ENCODE measurements around the gene RECK.
"Not testable (repeated sequence)": the region's sequence is repeated elsewhere in the genome, so short reads cannot be mapped to it uniquely, and the experiment has no call there.

Gene RECK

GRCh38 chr9:36074870-36075532, 38.3 kb downstream of the RECK start:
- peak; percentile 92 for DNase-seq

GRCh38 chr9:36078051-36078450, 41.3 kb downstream of the RECK start:
- DNase-seq, result no peak

- DNase-seq, result no peak
Observed at GRCh38 chr9:36080519-36080918, 43.8 kb downstream of the RECK start.

- no peak for DNase-seq
Observed at GRCh38 chr9:36082931-36083330, 46.2 kb downstream of the RECK start.

- DNase-seq, result no peak
Observed at GRCh38 chr9:36086442-36086841, 49.7 kb downstream of the RECK start.

- not testable (repeated sequence) for DNase-seq
Observed at GRCh38 chr9:36087054-36087453, 50.3 kb downstream of the RECK start.

- no peak for DNase-seq
Observed at GRCh38 chr9:36088020-36088419, 51.3 kb downstream of the RECK start.

- DNase-seq, result no peak
Observed at GRCh38 chr9:36091026-36091953, 54.6 kb downstream of the RECK start.

- no peak for DNase-seq
Observed at GRCh38 chr9:36092014-36092413, 55.3 kb downstream of the RECK start.

- DNase-seq, result no peak
Observed at GRCh38 chr9:36092509-36093215, 55.9 kb downstream of the RECK start.

- DNase-seq, result no peak
Observed at GRCh38 chr9:36093384-36093783, 56.7 kb downstream of the RECK start.

- DNase-seq, result no peak
Observed at GRCh38 chr9:36099718-36100117, 63.0 kb downstream of the RECK start.

- DNase-seq, result no peak
Observed at GRCh38 chr9:36100532-36100931, 63.8 kb downstream of the RECK start.

GRCh38 chr9:36101916-36102741, 65.4 kb downstream of the RECK start:
- no peak for DNase-seq

- peak; percentile 62 for DNase-seq
Observed at GRCh38 chr9:36102742-36103495, 66.2 kb downstream of the RECK start.

GRCh38 chr9:36109071-36109470, 72.4 kb downstream of the RECK start:
- no peak for DNase-seq

GRCh38 chr9:36110434-36110833, 73.7 kb downstream of the RECK start:
- DNase-seq, result no peak

GRCh38 chr9:36112516-36112915, 75.8 kb downstream of the RECK start:
- DNase-seq, result no peak

- DNase-seq, result no peak
Observed at GRCh38 chr9:36113999-36114398, 77.3 kb downstream of the RECK start.

- DNase-seq, result no peak
Observed at GRCh38 chr9:36116593-36116992, 79.9 kb downstream of the RECK start.

- DNase-seq, result no peak
Observed at GRCh38 chr9:36118201-36118600, 81.5 kb downstream of the RECK start.

- DNase-seq, result no peak
Observed at GRCh38 chr9:36118706-36119105, 82.0 kb downstream of the RECK start.

Data from NCI-H1694 treated with DMSO at 0.1 percent for 48 hours (cell line).